OCI-LY3 (cell line): ENCODE data around the gene NR1H4.

Experiments used
- H2AFZ ChIP-seq: fragments of 200-600, 300-600 bp; shearing (Covaris generic); 2 replicates; pipeline ENCODE4 v1.6.0; 2014; ENCODE audit warnings: antibody characterized with exemption, low read depth, low read length
- H3K27ac ChIP-seq: fragments of 200-600, 300-600 bp; sonication (generic); 2 replicates; pipeline ENCODE4 v1.5.1; 2014; ENCODE audit warnings: mild to moderate bottlenecking, low read length, moderate library complexity, mixed read lengths
- H3K27me3 ChIP-seq: fragments of 200-600, 300-600 bp; sonication (generic); 2 replicates; pipeline ENCODE4 v1.6.1; 2014; ENCODE audit warnings: low read depth, low read length, mixed read lengths
- H3K36me3 ChIP-seq: fragments of 200-600, 300-600 bp; sonication (generic); replicated peaks from 2 replicates; pipeline ENCODE3; 2014; ENCODE audit warnings: low read depth, low read length, mixed read lengths
- H3K4me1 ChIP-seq: fragments of 300-600, 200-600 bp; sonication (generic); 2 replicates; pipeline ENCODE4 v1.6.1; 2014; ENCODE audit warnings: low read length, mixed read lengths
- H3K4me2 ChIP-seq: fragments of 200-600, 300-600 bp; sonication (generic); 2 replicates; pipeline ENCODE4 v1.6.1; 2014; ENCODE audit warnings: low read length, mixed read lengths
- H3K4me3 ChIP-seq: fragments of 300-600, 200-600 bp; sonication (generic); 2 replicates; pipeline ENCODE4 v1.5.1; 2014; ENCODE audit warnings: antibody characterized with exemption, mild to moderate bottlenecking, low read length, moderate library complexity
- H3K79me2 ChIP-seq: fragments of 300-600, 200-600 bp; shearing (Covaris generic); 2 replicates; pipeline ENCODE4 v1.6.1; 2014; ENCODE audit warnings: mild to moderate bottlenecking, low read length, mixed read lengths
- H3K9ac ChIP-seq: fragments of 300-600, 200-600 bp; shearing (Covaris generic); 2 replicates; pipeline ENCODE4 v1.6.0; 2014; ENCODE audit warnings: mild to moderate bottlenecking, low read length, moderate library complexity
- H3K9me3 ChIP-seq: fragments of 200-600, 300-600 bp; shearing (Covaris generic); 2 replicates; pipeline ENCODE4 v1.6.1; 2014; ENCODE audit warnings: low read length, mixed read lengths; ENCODE audit not compliant: insufficient read depth
- H4K20me1 ChIP-seq: fragments of 200-600, 300-600 bp; sonication (generic); 2 replicates; pipeline ENCODE4 v1.6.1; 2016; ENCODE audit warnings: low read length, mixed read lengths; ENCODE audit not compliant: insufficient read depth
- CTCF ChIP-seq: fragments of 200-600, 300-600 bp; sonication (generic); IDR thresholded peaks from 2 replicates; pipeline ENCODE4 v1.5.1; 2014; ENCODE audit warnings: antibody characterized with exemption, low read length, low read depth
- EZH2phosphoT487 ChIP-seq: fragments of 200-600 bp; shearing (Covaris generic); IDR thresholded peaks from 2 replicates; pipeline ENCODE4 v1.6.1; 2018; ENCODE audit warnings: antibody characterized with exemption, mixed run types, low read depth

NR1H4 gene

GRCh38 chr12:100434177-100434576 is 39.5 kb upstream of the NR1H4 start:
- Histone ChIP-seq H3K4me3 (no peak overlapping the region), H3K9me3 (no peaks in the 10 kb centered on the region), H3K27me3 (no peaks in the 10 kb centered on the region), H2AFZ (no peak overlapping the region), H3K79me2 (no peaks in the 10 kb centered on the region), H3K4me2 (no peak overlapping the region), H3K27ac (no peak overlapping the region), H3K36me3 (no peaks in the 10 kb centered on the region), H3K9ac (no peak overlapping the region), H3K4me1 (no peaks in the 10 kb centered on the region), H4K20me1 (no peaks in the 10 kb centered on the region)
- TF ChIP-seq CTCF = no peak
- no peak for TF ChIP-seq EZH2phosphoT487

- Histone ChIP-seq H2AFZ (no peak overlapping the region), H3K36me3 (no peaks in the 10 kb centered on the region), H4K20me1 (no peaks in the 10 kb centered on the region), H3K4me2 (no peak overlapping the region), H3K4me3 (no peak overlapping the region), H3K4me1 (no peaks in the 10 kb centered on the region), H3K9me3 (no peaks in the 10 kb centered on the region), H3K79me2 (no peaks in the 10 kb centered on the region), H3K9ac (no peak overlapping the region), H3K27me3 (no peaks in the 10 kb centered on the region; the same call in 1 of the 2 replicates), H3K27ac (no peak overlapping the region)
- TF ChIP-seq CTCF (no peak), EZH2phosphoT487 (no peak)
These were observed 37.7 kb upstream of the NR1H4 start for GRCh38 chr12:100435957-100436356.

GRCh38 chr12:100437038-100437841 is 36.4 kb upstream of the NR1H4 start:
- H3K9ac ChIP-seq = no peak overlapping the region

More at GRCh38 chr12:100437038-100437841, 36.4 kb upstream of the NR1H4 start:
- Histone ChIP-seq H3K4me2 (no peak overlapping the region), H3K79me2 (no peaks in the 10 kb centered on the region), H3K27me3 (no peaks in the 10 kb centered on the region; the same call in 1 of the 2 replicates), H3K4me1 (no peaks in the 10 kb centered on the region), H3K36me3 (no peaks in the 10 kb centered on the region), H4K20me1 (no peaks in the 10 kb centered on the region), H2AFZ (no peak overlapping the region), H3K9me3 (no peaks in the 10 kb centered on the region), H3K27ac (no peak overlapping the region), H3K4me3 (no peak overlapping the region)
- TF ChIP-seq EZH2phosphoT487 (no peak), CTCF (no peak)
